OCI-LY3 (cell line): ENCODE data around the gene FADS1.

Experiments
- H2AFZ ChIP-seq: fragments of 200-600, 300-600 bp; shearing (Covaris generic); 2 replicates; pipeline ENCODE4 v1.6.0; 2014; ENCODE audit warnings: antibody characterized with exemption, low read depth, low read length
- H3K27ac ChIP-seq: fragments of 200-600, 300-600 bp; sonication (generic); 2 replicates; pipeline ENCODE4 v1.5.1; 2014; ENCODE audit warnings: mild to moderate bottlenecking, low read length, moderate library complexity, mixed read lengths
- H3K27me3 ChIP-seq: fragments of 200-600, 300-600 bp; sonication (generic); 2 replicates; pipeline ENCODE4 v1.6.1; 2014; ENCODE audit warnings: low read depth, low read length, mixed read lengths
- H3K36me3 ChIP-seq: fragments of 200-600, 300-600 bp; sonication (generic); replicated peaks from 2 replicates; pipeline ENCODE3; 2014; ENCODE audit warnings: low read depth, low read length, mixed read lengths
- H3K4me1 ChIP-seq: fragments of 300-600, 200-600 bp; sonication (generic); 2 replicates; pipeline ENCODE4 v1.6.1; 2014; ENCODE audit warnings: low read length, mixed read lengths
- H3K4me2 ChIP-seq: fragments of 200-600, 300-600 bp; sonication (generic); 2 replicates; pipeline ENCODE4 v1.6.1; 2014; ENCODE audit warnings: low read length, mixed read lengths
- H3K4me3 ChIP-seq: fragments of 300-600, 200-600 bp; sonication (generic); 2 replicates; pipeline ENCODE4 v1.5.1; 2014; ENCODE audit warnings: antibody characterized with exemption, mild to moderate bottlenecking, low read length, moderate library complexity
- H3K79me2 ChIP-seq: fragments of 300-600, 200-600 bp; shearing (Covaris generic); 2 replicates; pipeline ENCODE4 v1.6.1; 2014; ENCODE audit warnings: mild to moderate bottlenecking, low read length, mixed read lengths
- H3K9ac ChIP-seq: fragments of 300-600, 200-600 bp; shearing (Covaris generic); 2 replicates; pipeline ENCODE4 v1.6.0; 2014; ENCODE audit warnings: mild to moderate bottlenecking, low read length, moderate library complexity
- H3K9me3 ChIP-seq: fragments of 200-600, 300-600 bp; shearing (Covaris generic); 2 replicates; pipeline ENCODE4 v1.6.1; 2014; ENCODE audit warnings: low read length, mixed read lengths; ENCODE audit not compliant: insufficient read depth
- H4K20me1 ChIP-seq: fragments of 200-600, 300-600 bp; sonication (generic); 2 replicates; pipeline ENCODE4 v1.6.1; 2016; ENCODE audit warnings: low read length, mixed read lengths; ENCODE audit not compliant: insufficient read depth
- EZH2phosphoT487 ChIP-seq: fragments of 200-600 bp; shearing (Covaris generic); IDR thresholded peaks from 2 replicates; pipeline ENCODE4 v1.6.1; 2018; ENCODE audit warnings: antibody characterized with exemption, mixed run types, low read depth
- TF ChIP-seq, protein P1 (sequence below): fragments of 200-600, 300-600 bp; sonication (generic); IDR thresholded peaks from 2 replicates; pipeline ENCODE4 v1.5.1; 2014; ENCODE audit warnings: antibody characterized with exemption, low read length, low read depth

Gene FADS1

GRCh38 chr11:61817471-61818202 is 834 bp upstream of the FADS1 start:
- Histone ChIP-seq H3K27ac (peak overlapping the region; percentile 28), H4K20me1 (no peaks in the 10 kb centered on the region), H3K9me3 (no peaks in the 10 kb centered on the region), H3K9ac (peak overlapping the region; percentile 89), H3K4me3 (peak overlapping the region; percentile 91), H3K36me3 (peaks cover 18% of the 10 kb centered on the region), H3K79me2 (peaks cover 38% of the 10 kb centered on the region), H3K27me3 (no peaks in the 10 kb centered on the region), H3K4me1 (peaks cover 17% of the 10 kb centered on the region), H3K4me2 (peak overlapping the region; percentile 81), H2AFZ (0 out of 2 replicates have a peak overlapping the region, but pooled peaks have one; percentile 9)
- TF ChIP-seq EZH2phosphoT487 = no peak
- TF ChIP-seq, protein P1, sequence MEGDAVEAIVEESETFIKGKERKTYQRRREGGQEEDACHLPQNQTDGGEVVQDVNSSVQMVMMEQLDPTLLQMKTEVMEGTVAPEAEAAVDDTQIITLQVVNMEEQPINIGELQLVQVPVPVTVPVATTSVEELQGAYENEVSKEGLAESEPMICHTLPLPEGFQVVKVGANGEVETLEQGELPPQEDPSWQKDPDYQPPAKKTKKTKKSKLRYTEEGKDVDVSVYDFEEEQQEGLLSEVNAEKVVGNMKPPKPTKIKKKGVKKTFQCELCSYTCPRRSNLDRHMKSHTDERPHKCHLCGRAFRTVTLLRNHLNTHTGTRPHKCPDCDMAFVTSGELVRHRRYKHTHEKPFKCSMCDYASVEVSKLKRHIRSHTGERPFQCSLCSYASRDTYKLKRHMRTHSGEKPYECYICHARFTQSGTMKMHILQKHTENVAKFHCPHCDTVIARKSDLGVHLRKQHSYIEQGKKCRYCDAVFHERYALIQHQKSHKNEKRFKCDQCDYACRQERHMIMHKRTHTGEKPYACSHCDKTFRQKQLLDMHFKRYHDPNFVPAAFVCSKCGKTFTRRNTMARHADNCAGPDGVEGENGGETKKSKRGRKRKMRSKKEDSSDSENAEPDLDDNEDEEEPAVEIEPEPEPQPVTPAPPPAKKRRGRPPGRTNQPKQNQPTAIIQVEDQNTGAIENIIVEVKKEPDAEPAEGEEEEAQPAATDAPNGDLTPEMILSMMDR = no peak

DNA sequence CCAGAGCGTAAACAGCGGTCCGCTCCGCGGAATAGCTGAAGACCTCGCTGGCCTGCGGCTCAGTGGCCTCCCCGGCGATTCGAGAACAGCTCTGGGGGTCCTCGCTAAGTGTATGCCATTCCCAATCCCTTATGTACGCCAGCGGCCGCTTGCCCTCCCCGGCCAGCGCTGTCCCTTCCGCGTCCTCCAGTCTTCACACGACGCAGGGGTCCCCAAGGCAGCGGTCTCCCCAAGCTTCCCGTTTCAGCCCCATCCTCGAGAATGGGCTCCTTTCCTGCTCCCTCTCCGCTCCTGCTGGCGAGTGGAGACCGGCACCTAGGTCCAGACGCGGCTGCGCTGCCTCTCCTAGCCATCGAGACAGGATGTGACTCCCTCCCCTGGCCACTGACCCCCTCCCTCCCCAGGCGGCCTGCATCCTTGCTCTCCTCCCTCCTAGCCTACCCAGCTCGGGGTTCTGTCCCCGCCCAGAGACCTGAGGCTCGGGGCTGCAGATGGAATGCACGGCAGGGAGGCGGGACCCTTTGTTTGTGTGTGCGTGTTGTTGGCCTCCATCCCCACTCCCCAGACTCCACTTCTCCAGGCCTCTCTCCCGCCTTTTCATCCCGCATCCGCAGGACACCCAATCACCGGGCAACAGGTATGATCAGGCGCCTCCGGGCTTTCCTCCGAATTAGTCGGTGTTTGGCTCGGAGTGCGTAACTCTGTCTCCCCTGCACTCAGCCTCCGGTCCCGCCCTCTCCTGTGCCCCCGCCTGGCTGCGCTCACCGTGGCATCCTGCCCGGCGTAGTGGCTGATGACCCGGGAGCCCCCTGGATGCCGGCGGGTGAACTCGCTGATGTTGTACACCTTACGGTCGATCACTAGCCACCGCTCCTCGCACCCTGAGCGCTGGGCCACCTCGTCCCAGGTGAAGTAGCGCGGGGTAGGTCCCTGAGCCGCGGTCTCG is 740 bp downstream of the FADS1 start:
- TF ChIP-seq EZH2phosphoT487 = no peak
- TF ChIP-seq, protein P1 = no peak
- Histone ChIP-seq H3K36me3 (peaks cover 29% of the 10 kb centered on the region), H3K9ac (peak overlapping the region; percentile 89), H3K27me3 (no peaks in the 10 kb centered on the region), H4K20me1 (no peaks in the 10 kb centered on the region), H3K9me3 (no peaks in the 10 kb centered on the region), H3K79me2 (peaks cover 42% of the 10 kb centered on the region), H3K4me1 (peaks cover 17% of the 10 kb centered on the region), H2AFZ (no peak overlapping the region), H3K27ac (peak overlapping the region; percentile 83), H3K4me3 (peak overlapping the region; percentile 91), H3K4me2 (peak overlapping the region; percentile 81)

GRCh38 chr11:61814958-61815789 is 1.6 kb downstream of the FADS1 start:
- Histone ChIP-seq H3K4me3 (peak overlapping the region; percentile 91), H2AFZ (no peak overlapping the region), H3K27ac (peak overlapping the region; percentile 83), H3K36me3 (peaks cover 38% of the 10 kb centered on the region), H3K9ac (peak overlapping the region; percentile 89), H3K4me1 (peaks cover 17% of the 10 kb centered on the region), H3K27me3 (no peaks in the 10 kb centered on the region), H3K79me2 (peaks cover 42% of the 10 kb centered on the region), H4K20me1 (no peaks in the 10 kb centered on the region), H3K9me3 (no peaks in the 10 kb centered on the region), H3K4me2 (peak overlapping the region; percentile 81)
- TF ChIP-seq, protein P1 = no peak
- no peak for TF ChIP-seq EZH2phosphoT487
